HEK293 (cell line): ENCODE data around the gene MRPL34.
A peak's percentile ranks its signal among the peaks of the same experiment; 100 is the strongest.

Experiments
- KLF8 ChIP-seq: fragments of 450-650 bp; formaldehyde crosslinking; IDR thresholded peaks from 2 replicates; pipeline ENCODE4 v1.5.1; 2016; ENCODE audit warnings: missing biosample characterization, missing genetic modification characterization
- RBAK ChIP-seq: fragments of 450-650 bp; formaldehyde crosslinking; IDR thresholded peaks from 2 replicates; pipeline ENCODE4 v1.5.1; 2016; ENCODE audit warnings: missing biosample characterization, missing genetic modification characterization
- YY1 ChIP-seq: fragments of 450-650 bp; formaldehyde crosslinking; IDR thresholded peaks from 2 replicates; pipeline ENCODE4 v1.5.1; 2018; ENCODE audit warnings: missing biosample characterization, missing genetic modification characterization
- ZFP37 ChIP-seq: fragments of 450-650 bp; formaldehyde crosslinking; IDR thresholded peaks from 2 replicates; pipeline ENCODE4 v1.5.1; 2016; ENCODE audit warnings: missing biosample characterization, missing genetic modification characterization
- ZFP41 ChIP-seq: fragments of 450-650 bp; formaldehyde crosslinking; IDR thresholded peaks from 2 replicates; pipeline ENCODE4 v1.5.1; 2016; ENCODE audit warnings: missing biosample characterization, missing genetic modification characterization, borderline replicate concordance
- ZNF10 ChIP-seq: fragments of 450-650 bp; formaldehyde crosslinking; IDR thresholded peaks from 2 replicates; pipeline ENCODE4 v1.5.1; 2017; ENCODE audit warnings: missing biosample characterization, missing genetic modification characterization
- ZNF132 ChIP-seq: fragments of 450-650 bp; formaldehyde crosslinking; IDR thresholded peaks from 2 replicates; pipeline ENCODE4 v1.5.1; 2017; ENCODE audit warnings: missing biosample characterization, missing genetic modification characterization, borderline replicate concordance
- ZNF146 ChIP-seq: fragments of 450-650 bp; formaldehyde crosslinking; IDR thresholded peaks from 2 replicates; pipeline ENCODE4 v1.5.1; 2016; ENCODE audit warnings: missing biosample characterization, missing genetic modification characterization
- ZNF148 ChIP-seq: fragments of 450-650 bp; formaldehyde crosslinking; IDR thresholded peaks from 2 replicates; pipeline ENCODE4 v1.5.0; 2017; ENCODE audit warnings: missing biosample characterization, missing genetic modification characterization, borderline replicate concordance
- ZNF157 ChIP-seq: fragments of 450-650 bp; formaldehyde crosslinking; IDR thresholded peaks from 2 replicates; pipeline ENCODE4 v1.5.1; 2016; ENCODE audit warnings: missing biosample characterization, missing genetic modification characterization
- ZNF19 ChIP-seq: fragments of 450-650 bp; formaldehyde crosslinking; IDR thresholded peaks from 2 replicates; pipeline ENCODE4; 2016; ENCODE audit warnings: missing biosample characterization, missing genetic modification characterization, low read depth
- ZNF202 ChIP-seq: fragments of 450-650 bp; formaldehyde crosslinking; IDR thresholded peaks from 2 replicates; pipeline ENCODE4 v1.5.1; 2016; ENCODE audit warnings: missing biosample characterization, missing genetic modification characterization, borderline replicate concordance
- ZNF274 ChIP-seq, 2 experiments: fragments of 200-500 bp in 1 of 2; fragments of 450-650 bp in 1 of 2; sonication (Bioruptor generic) in 1 of 2; formaldehyde crosslinking in 1 of 2; IDR thresholded peaks; 2 replicates each; pipeline versions ENCODE4 v1.5.1 to v1.6.1; 2014 to 2016; ENCODE audit warnings: borderline replicate concordance in 1 of 2, inconsistent platforms in 1 of 2, low read length in 1 of 2, missing biosample characterization in 1 of 2, missing genetic modification characterization in 1 of 2
- ZNF354C ChIP-seq: fragments of 450-650 bp; formaldehyde crosslinking; IDR thresholded peaks from 2 replicates; pipeline ENCODE4 v1.5.1; 2016; ENCODE audit warnings: missing biosample characterization, missing genetic modification characterization, low read depth, borderline replicate concordance
- ZNF48 ChIP-seq: fragments of 450-650 bp; formaldehyde crosslinking; IDR thresholded peaks from 2 replicates; pipeline ENCODE4 v1.5.1; 2016; ENCODE audit warnings: missing biosample characterization, missing genetic modification characterization
- ZNF518A ChIP-seq: fragments of 450-650 bp; formaldehyde crosslinking; conservative IDR thresholded peaks from 2 replicates; pipeline ENCODE4 v1.5.1; 2016; ENCODE audit warnings: low read depth, missing biosample characterization, missing genetic modification characterization
- ZNF529 ChIP-seq: fragments of 450-650 bp; formaldehyde crosslinking; IDR thresholded peaks from 2 replicates; pipeline ENCODE4 v1.5.1; 2017; ENCODE audit warnings: missing genetic modification characterization, missing biosample characterization; ENCODE audit not compliant: insufficient replicate concordance
- ZNF658 ChIP-seq: fragments of 450-650 bp; formaldehyde crosslinking; IDR thresholded peaks from 2 replicates; pipeline ENCODE4; 2016; ENCODE audit warnings: missing biosample characterization, missing genetic modification characterization
- ZNF701 ChIP-seq: fragments of 450-650 bp; formaldehyde crosslinking; IDR thresholded peaks from 2 replicates; pipeline ENCODE4 v1.5.1; 2016; ENCODE audit warnings: missing biosample characterization, missing genetic modification characterization
- ZNF843 ChIP-seq: fragments of 450-650 bp; formaldehyde crosslinking; IDR thresholded peaks from 2 replicates; pipeline ENCODE4 v1.5.1; 2016; ENCODE audit warnings: missing biosample characterization, missing genetic modification characterization
- ZSCAN16 ChIP-seq: fragments of 450-650 bp; formaldehyde crosslinking; IDR thresholded peaks from 2 replicates; pipeline ENCODE4 v1.5.1; 2016; ENCODE audit warnings: missing biosample characterization, missing genetic modification characterization
- ZXDB ChIP-seq: fragments of 450-650 bp; formaldehyde crosslinking; IDR thresholded peaks from 2 replicates; pipeline ENCODE4 v1.5.1; 2016; ENCODE audit warnings: missing biosample characterization, missing genetic modification characterization
- TF ChIP-seq, protein P1 (sequence below): fragments of 450-650 bp; formaldehyde crosslinking; IDR thresholded peaks from 2 replicates; pipeline ENCODE4 v1.5.1; 2016; ENCODE audit warnings: missing biosample characterization, missing genetic modification characterization
- TF ChIP-seq, protein P2 (sequence below): fragments of 450-650 bp; formaldehyde crosslinking; IDR thresholded peaks from 2 replicates; pipeline ENCODE4 v1.5.1; 2016; ENCODE audit warnings: missing biosample characterization, missing genetic modification characterization

The MRPL34 gene

DNA sequence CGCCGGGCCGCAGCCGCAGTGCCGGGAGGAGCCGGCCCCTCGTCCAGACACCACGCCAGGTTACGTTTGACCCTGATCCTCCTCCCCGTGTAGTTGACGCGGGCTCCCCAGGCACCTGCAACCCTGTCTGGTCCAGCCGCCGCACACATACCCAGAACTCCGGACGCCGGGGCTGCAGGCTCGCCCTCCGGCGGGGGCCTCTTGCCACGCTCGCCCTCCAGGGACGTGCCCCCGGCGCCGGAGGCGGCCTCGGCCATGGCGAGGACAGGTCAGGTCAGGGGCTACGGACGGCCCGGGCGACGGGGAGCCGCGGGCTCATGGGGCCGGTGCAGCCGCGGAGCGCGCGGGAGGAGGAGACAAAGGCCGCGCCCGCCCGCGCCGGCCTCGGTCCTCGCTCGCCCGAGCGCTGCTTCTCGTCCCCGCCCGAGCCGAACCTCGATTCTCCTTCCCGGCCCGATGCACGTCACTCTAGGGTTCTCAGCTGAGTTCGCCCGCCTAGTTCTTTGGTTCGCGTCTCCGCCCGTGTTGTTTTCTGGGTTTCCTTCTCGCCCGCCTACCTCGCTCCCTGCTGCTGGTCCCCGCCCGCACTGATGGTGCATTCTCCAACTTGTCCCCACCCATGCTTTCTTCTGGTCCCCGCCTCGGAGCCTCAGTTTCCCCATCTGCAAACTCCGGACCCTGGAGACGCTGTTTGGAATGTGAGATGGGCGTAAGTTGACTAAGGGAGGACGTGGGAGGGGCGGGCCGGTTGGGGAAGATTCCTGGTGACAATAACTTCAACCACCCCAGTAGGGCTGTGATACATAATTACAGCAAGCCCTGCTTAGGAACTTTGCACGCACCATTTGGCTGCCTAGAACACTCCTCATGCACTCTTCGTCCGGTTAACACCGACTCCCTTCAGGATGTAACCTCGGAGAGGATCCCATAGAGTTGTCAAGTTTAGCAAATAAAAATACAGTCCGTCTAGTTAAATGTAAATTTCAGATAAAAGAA is 29.0 kb downstream of the MRPL34 start, which contains the start of gene ANO8 (continued):
- TF ChIP-seq, protein P1, sequence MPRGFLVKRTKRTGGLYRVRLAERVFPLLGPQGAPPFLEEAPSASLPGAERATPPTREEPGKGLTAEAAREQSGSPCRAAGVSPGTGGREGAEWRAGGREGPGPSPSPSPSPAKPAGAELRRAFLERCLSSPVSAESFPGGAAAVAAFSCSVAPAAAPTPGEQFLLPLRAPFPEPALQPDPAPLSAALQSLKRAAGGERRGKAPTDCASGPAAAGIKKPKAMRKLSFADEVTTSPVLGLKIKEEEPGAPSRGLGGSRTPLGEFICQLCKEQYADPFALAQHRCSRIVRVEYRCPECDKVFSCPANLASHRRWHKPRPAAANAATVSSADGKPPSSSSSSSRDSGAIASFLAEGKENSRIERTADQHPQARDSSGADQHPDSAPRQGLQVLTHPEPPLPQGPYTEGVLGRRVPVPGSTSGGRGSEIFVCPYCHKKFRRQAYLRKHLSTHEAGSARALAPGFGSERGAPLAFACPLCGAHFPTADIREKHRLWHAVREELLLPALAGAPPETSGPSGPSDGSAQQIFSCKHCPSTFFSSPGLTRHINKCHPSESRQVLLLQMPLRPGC: peak; percentile 95
- TF ChIP-seq ZNF274 (IDR thresholded peaks at IDR 0.05; ENCODE audit: low read length) (no peak), ZNF274 (tag by site-specific recombination; IDR thresholded peaks at IDR 0.05; ENCODE audit: borderline replicate concordance) (no peak), ZNF146 (peak; percentile 90), ZFP41 (tag by site-specific recombination) (no peak), RBAK (tag by site-specific recombination) (peak; percentile 50; the same call in 1 of the 2 replicates), YY1 (peak; percentile 82), ZNF148 (tag by site-specific recombination) (peak; percentile 79; the same call in 1 of the 2 replicates), ZNF19 (tag by site-specific recombination) (no peak), ZNF843 (tag by site-specific recombination) (peak; percentile 70; the same call in 1 of the 2 replicates), ZNF701 (tag by site-specific recombination) (no peak), ZNF658 (tag by site-specific recombination) (no peak), ZSCAN16 (tag by site-specific recombination) (peak; percentile 68; the same call in 1 of the 2 replicates), ZNF10 (tag by site-specific recombination) (peak; percentile 91), ZNF354C (tag by site-specific recombination) (no peak), ZNF48 (no peak), ZFP37 (tag by site-specific recombination) (peak; percentile 77; the same call in 1 of the 2 replicates), ZXDB (tag by site-specific recombination) (peak; percentile 96), ZNF518A (tag by site-specific recombination) (no peak), ZNF132 (tag by site-specific recombination) (no peak), KLF8 (peak; percentile 100), ZNF529 (tag by site-specific recombination) (peak; percentile 63), ZNF157 (tag by site-specific recombination) (no peak), ZNF202 (tag by site-specific recombination) (no peak)
- TF ChIP-seq, protein P2, sequence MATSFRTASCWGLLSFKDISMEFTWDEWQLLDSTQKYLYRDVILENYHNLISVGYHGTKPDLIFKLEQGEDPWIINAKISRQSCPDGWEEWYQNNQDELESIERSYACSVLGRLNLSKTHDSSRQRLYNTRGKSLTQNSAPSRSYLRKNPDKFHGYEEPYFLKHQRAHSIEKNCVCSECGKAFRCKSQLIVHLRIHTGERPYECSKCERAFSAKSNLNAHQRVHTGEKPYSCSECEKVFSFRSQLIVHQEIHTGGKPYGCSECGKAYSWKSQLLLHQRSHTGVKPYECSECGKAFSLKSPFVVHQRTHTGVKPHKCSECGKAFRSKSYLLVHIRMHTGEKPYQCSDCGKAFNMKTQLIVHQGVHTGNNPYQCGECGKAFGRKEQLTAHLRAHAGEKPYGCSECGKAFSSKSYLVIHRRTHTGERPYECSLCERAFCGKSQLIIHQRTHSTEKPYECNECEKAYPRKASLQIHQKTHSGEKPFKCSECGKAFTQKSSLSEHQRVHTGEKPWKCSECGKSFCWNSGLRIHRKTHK (tag by site-specific recombination): 0 out of 2 replicates have a peak, but pooled peaks have one; percentile 18
